IMR-90 (cell line): ENCODE measurements around the gene PGGHG. TPM values are rescaled to one million over a fixed set of nuclear protein-coding genes. Genes with fewer than 3 reads are reported as not detected.
"Not testable (repeated sequence)": the region's sequence is repeated elsewhere in the genome, so short reads cannot be mapped to it uniquely, and the experiment has no call there.

Experiments used
- ATAC-seq: fragments of 200-7000 bp; cut with Tn5 transposase; 2 replicates; pipeline ENCODE4 v1.9.1; 2020; ENCODE audit warnings: low read depth, mild to moderate bottlenecking, moderate library complexity
- BruUV-seq: library from RNA; stranded (reverse); fragments of 400-500 nt; replicated peaks from 2 replicates; lab custom pipeline; 2021; lab: Mats Ljungman, UMichigan
- CTCF ChIA-PET: fragments of 300-600 bp; formaldehyde crosslinking; extraction: SDS; loops from one replicate; lab custom pipeline; 2021; ENCODE audit warnings: antibody characterized with exemption; lab: Yijun Ruan, JAX
- POLR2A ChIA-PET: fragments of 300-600 bp; sonication (Branson Sonifier 250); formaldehyde crosslinking; loops from one replicate; lab custom pipeline; 2022; ENCODE audit warnings: antibody characterized with exemption; ENCODE audit not compliant: unreplicated experiment; lab: Charles Lee
- DNase-seq: peaks from one replicate; pipeline ENCODE4 v3.0.0; 2013
- H2AFZ ChIP-seq: replicated peaks from 2 replicates; pipeline ENCODE3; 2013; ENCODE audit warnings: low read length, mild to moderate bottlenecking; ENCODE audit not compliant: poor library complexity
- H2AK5ac ChIP-seq: 2 replicates; pipeline ENCODE4 v1.6.1; 2013; ENCODE audit warnings: low read depth, low read length, inconsistent platforms
- H2AK9ac ChIP-seq: replicated peaks from 2 replicates; pipeline ENCODE3; 2013; ENCODE audit warnings: mild to moderate bottlenecking, low read depth, low read length, moderate library complexity; ENCODE audit not compliant: poor library complexity
- H2BK120ac ChIP-seq: 2 replicates; pipeline ENCODE4 v1.6.1; 2013; ENCODE audit warnings: low read depth, low read length, inconsistent platforms
- H2BK15ac ChIP-seq: 3 replicates; pipeline ENCODE4 v1.6.1; 2013; ENCODE audit warnings: low read depth, low read length, inconsistent platforms
- H2BK20ac ChIP-seq: 2 replicates; pipeline ENCODE4 v1.6.1; 2013; ENCODE audit warnings: low read depth, mild to moderate bottlenecking, inconsistent platforms, low read length, moderate library complexity
- H2BK5ac ChIP-seq: 2 replicates; pipeline ENCODE4 v1.6.1; 2013; ENCODE audit warnings: mild to moderate bottlenecking, low read depth, low read length, inconsistent platforms; ENCODE audit not compliant: poor library complexity, severe bottlenecking
- H3K14ac ChIP-seq: replicated peaks from 2 replicates; pipeline ENCODE4 v1.6.1; 2013; ENCODE audit warnings: low read depth, low read length, inconsistent platforms
- H3K18ac ChIP-seq: 2 replicates; pipeline ENCODE4 v1.6.1; 2013; ENCODE audit warnings: low read depth, low read length, control low read depth
- H3K23ac ChIP-seq: 2 replicates; pipeline ENCODE4 v1.6.1; 2013; ENCODE audit warnings: low read depth, low read length, inconsistent platforms
- H3K27ac ChIP-seq: 2 replicates; pipeline ENCODE4 v1.5.1; 2013; ENCODE audit warnings: mild to moderate bottlenecking, control low read depth, low read length; ENCODE audit not compliant: insufficient read depth
- H3K27me3 ChIP-seq: 2 replicates; pipeline ENCODE4 v1.6.1; 2013; ENCODE audit warnings: low read length; ENCODE audit not compliant: control insufficient read depth, insufficient read depth
- H3K36me3 ChIP-seq: 2 replicates; pipeline ENCODE4 v1.6.1; 2013; ENCODE audit warnings: low read length, mixed read lengths; ENCODE audit not compliant: control insufficient read depth, insufficient read depth
- H3K4ac ChIP-seq: 2 replicates; pipeline ENCODE4 v1.6.1; 2013; ENCODE audit warnings: low read depth, low read length, inconsistent platforms
- H3K4me1 ChIP-seq: 2 replicates; pipeline ENCODE4 v1.6.1; 2013; ENCODE audit warnings: low read length, mixed read lengths; ENCODE audit not compliant: control insufficient read depth, insufficient read depth
- H3K4me2 ChIP-seq: 2 replicates; pipeline ENCODE4 v1.6.1; 2013; ENCODE audit warnings: low read depth, mild to moderate bottlenecking, control low read depth, low read length, moderate library complexity
- H3K4me3 ChIP-seq: 2 replicates; pipeline ENCODE4 v1.5.1; 2013; ENCODE audit warnings: low read depth, mild to moderate bottlenecking, control low read depth, low read length, moderate library complexity; ENCODE audit not compliant: insufficient read depth
- H3K56ac ChIP-seq: 2 replicates; pipeline ENCODE4 v1.6.1; 2013; ENCODE audit warnings: low read length, inconsistent platforms; ENCODE audit not compliant: insufficient read depth; ENCODE audit errors: extremely low read depth
- H3K79me1 ChIP-seq, 2 experiments: 2 replicates each; pipeline ENCODE4 v1.6.1; 2013; ENCODE audit warnings: low read length in 2 of 2, inconsistent platforms in 1 of 2, low read depth in 1 of 2
- H3K9ac ChIP-seq: 2 replicates; pipeline ENCODE4 v1.6.1; 2013; ENCODE audit warnings: low read depth, low read length, control low read depth
- H3K9me1 ChIP-seq: 2 replicates; pipeline ENCODE4 v1.6.1; 2013; ENCODE audit warnings: low read length, inconsistent platforms; ENCODE audit not compliant: insufficient read depth
- H3K9me3 ChIP-seq: 2 replicates; pipeline ENCODE4 v1.6.1; 2013; ENCODE audit warnings: low read length; ENCODE audit not compliant: control insufficient read depth, insufficient read depth
- H4K20me1 ChIP-seq: 2 replicates; pipeline ENCODE4 v1.6.1; 2013; ENCODE audit warnings: low read length, inconsistent platforms; ENCODE audit not compliant: insufficient read depth
- H4K5ac ChIP-seq: 2 replicates; pipeline ENCODE4 v1.6.1; 2013; ENCODE audit warnings: mild to moderate bottlenecking, low read depth, low read length, control low read depth
- H4K8ac ChIP-seq, 2 experiments: 2 replicates each; pipeline ENCODE4 v1.6.1; 2013; ENCODE audit warnings: low read depth in 2 of 2, low read length in 2 of 2, control low read depth in 1 of 2, inconsistent platforms in 1 of 2
- H4K91ac ChIP-seq: 2 replicates; pipeline ENCODE4 v1.6.1; 2013; ENCODE audit warnings: low read depth, low read length, inconsistent platforms; ENCODE audit not compliant: insufficient read depth
- WGBS, 2 experiments: methylation state at CpG; one replicate each; pipeline versions ENCODE4 v1.1.5 to v1.1.7; 2013; ENCODE audit warnings: missing lambda C conversion rate in 2 of 2; ENCODE audit not compliant: insufficient read length in 1 of 2; ENCODE audit errors: extremely low coverage in 2 of 2; 5-methylcytosine and 5-hydroxymethylcytosine counted together
- dilution Hi-C: fragments of 300-500 bp; cut with HindIII; formaldehyde crosslinking; loops from one replicate; pipeline ENCODE4 v1.14.3; 2018; ENCODE audit warnings: low sequenced_read_pairs; ENCODE audit not compliant: unreplicated experiment
- in situ Hi-C: fragments of 300-500 bp; cut with MboI; formaldehyde crosslinking; loops from 3 replicates; pipeline ENCODE4 v1.14.3; 2019; ENCODE audit warnings: low sequenced_read_pairs, inconsistent platforms, mixed read lengths
- intact Hi-C: fragments of 100-400 bp; cut with micrococcal nuclease; formaldehyde crosslinking; loops from 2 replicates; pipeline ENCODE4 v1.10.0; 2022
- polyA plus RNA-seq, 3 experiments: library from polyadenylated mRNA; depleted of rRNA; stranded (reverse); fragments of >200 nt; gene quantifications; 2 replicates each; pipeline ENCODE4 v1.2.3, GENCODE V29; 2012; ENCODE audit warnings: low replicate concordance in 1 of 3
- total RNA-seq: library from RNA; depleted of rRNA; stranded (reverse); fragments of >200 nt; gene quantifications from 2 replicates; pipeline ENCODE4 v1.2.3, GENCODE V29; 2012

Gene PGGHG
- total and polyA plus RNA-seq, 2 of the 4 experiments (the other 2 are of a cell fraction) = 1.8 to 17.0 TPM

- H3K4me3 ChIP-seq, H3K4me1 ChIP-seq, H3K4ac ChIP-seq, intact Hi-C loops, POLR2A ChIA-PET, H3K4me2 ChIP-seq, H2AK5ac ChIP-seq, H2BK5ac ChIP-seq, H4K5ac ChIP-seq, H2AK9ac ChIP-seq, BruUV-seq, H4K20me1 ChIP-seq, H3K9me1 ChIP-seq, H2BK20ac ChIP-seq, H3K23ac ChIP-seq, H3K9me3 ChIP-seq, dilution Hi-C loops, H2BK15ac ChIP-seq, H3K79me1 ChIP-seq, DNase-seq, ATAC-seq, H3K56ac ChIP-seq, H3K18ac ChIP-seq, H3K14ac ChIP-seq, H3K9ac ChIP-seq, H3K36me3 ChIP-seq, H3K27ac ChIP-seq, H2BK120ac ChIP-seq, H4K8ac ChIP-seq, H2AFZ ChIP-seq, CTCF ChIA-PET, H4K91ac ChIP-seq: not testable (repeated sequence)
- H3K27me3 ChIP-seq = peaks cover 31% of the 10 kb centered on the region
- WGBS, 2 experiments = 90% methylated on average over 20 of the region's 27 CpGs; no CpG with 5 or more reads in 1 of the 2 experiments
- in situ Hi-C loops = loop anchor here (10.0 kb wide), 1 partner anchor 62 kb away; no protein-coding TSS in a partner anchor
These were observed 1.7 kb upstream of the PGGHG start for GRCh38 chr11:286977-287820.
